Keratinocyte (primary cell): ENCODE measurements around the gene CA14.

Experiments
- EZH2 ChIP-seq: IDR thresholded peaks from one replicate; pipeline ENCODE4 v1.6.1; 2012; ENCODE audit warnings: inconsistent platforms, mild to moderate bottlenecking, low read length, moderate library complexity
- TF ChIP-seq, protein P1 (sequence below), 3 experiments: IDR thresholded peaks in 1 of 3; conservative IDR thresholded peaks in 1 of 3; optimal IDR thresholded peaks in 1 of 3; 2 replicates in 2 of 3; 3 replicates in 1 of 3; pipeline versions ENCODE3 to v1.5.1; 2011; ENCODE audit warnings: low read length in 3 of 3, mild to moderate bottlenecking in 3 of 3, moderate library complexity in 2 of 3, control low read depth in 1 of 3, inconsistent platforms in 1 of 3; ENCODE audit not compliant: insufficient read depth in 2 of 3; ENCODE audit errors: extremely low read depth in 1 of 3

DNA sequence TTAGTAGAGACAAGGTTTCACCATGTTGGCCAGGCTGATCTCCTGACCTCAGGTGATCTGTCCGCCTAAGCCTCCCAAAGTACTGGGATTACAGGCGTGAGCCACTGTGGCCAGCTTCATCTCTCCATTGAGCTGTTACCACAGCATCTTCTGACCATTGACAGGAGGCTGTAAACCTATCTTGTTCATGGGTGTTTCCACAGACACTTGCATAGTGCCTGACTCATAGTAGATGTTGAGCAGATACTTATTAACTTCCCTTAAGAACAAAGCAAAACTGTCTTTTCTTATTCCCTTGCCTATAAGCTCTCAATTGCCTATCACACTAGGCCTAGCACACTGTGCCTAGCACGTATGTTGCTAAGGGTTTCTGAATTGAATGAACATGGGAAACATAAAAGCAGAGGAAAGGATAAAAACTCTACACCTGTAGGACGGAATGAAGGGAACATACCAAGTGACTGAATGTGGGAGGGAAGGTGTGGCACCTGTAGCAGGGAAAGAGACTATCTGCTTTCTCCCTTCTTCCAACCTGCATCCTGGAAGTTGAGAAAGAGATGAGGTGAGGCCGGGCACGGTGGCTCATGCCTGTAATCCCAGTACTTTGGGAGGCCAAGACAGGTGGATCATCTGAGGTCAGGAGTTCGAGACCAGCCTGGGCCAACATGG, 13.9 kb downstream of the CA14 start:
- TF ChIP-seq, protein P1, sequence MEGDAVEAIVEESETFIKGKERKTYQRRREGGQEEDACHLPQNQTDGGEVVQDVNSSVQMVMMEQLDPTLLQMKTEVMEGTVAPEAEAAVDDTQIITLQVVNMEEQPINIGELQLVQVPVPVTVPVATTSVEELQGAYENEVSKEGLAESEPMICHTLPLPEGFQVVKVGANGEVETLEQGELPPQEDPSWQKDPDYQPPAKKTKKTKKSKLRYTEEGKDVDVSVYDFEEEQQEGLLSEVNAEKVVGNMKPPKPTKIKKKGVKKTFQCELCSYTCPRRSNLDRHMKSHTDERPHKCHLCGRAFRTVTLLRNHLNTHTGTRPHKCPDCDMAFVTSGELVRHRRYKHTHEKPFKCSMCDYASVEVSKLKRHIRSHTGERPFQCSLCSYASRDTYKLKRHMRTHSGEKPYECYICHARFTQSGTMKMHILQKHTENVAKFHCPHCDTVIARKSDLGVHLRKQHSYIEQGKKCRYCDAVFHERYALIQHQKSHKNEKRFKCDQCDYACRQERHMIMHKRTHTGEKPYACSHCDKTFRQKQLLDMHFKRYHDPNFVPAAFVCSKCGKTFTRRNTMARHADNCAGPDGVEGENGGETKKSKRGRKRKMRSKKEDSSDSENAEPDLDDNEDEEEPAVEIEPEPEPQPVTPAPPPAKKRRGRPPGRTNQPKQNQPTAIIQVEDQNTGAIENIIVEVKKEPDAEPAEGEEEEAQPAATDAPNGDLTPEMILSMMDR (optimal IDR thresholded peaks at IDR 0.05 in 1 of 3, IDR thresholded peaks at IDR 0.05 in 1 of 3, conservative IDR thresholded peaks at IDR 0.05 in 1 of 3; ENCODE audit: extremely low read depth in 1 of 3, insufficient read depth in 2 of 3, low read length in 3 of 3) = no peak
- no peak for TF ChIP-seq EZH2
